Osteoblast (primary cell): ENCODE results near the gene FOXN4. TPM values are rescaled to one million over a fixed set of nuclear protein-coding genes. Genes with fewer than 3 reads are reported as not detected.

Experiments
- DNase-seq: peaks from one replicate; pipeline ENCODE4 v3.0.0; 2011; ENCODE audit warnings: low spot score, mixed read lengths; ENCODE audit not compliant: insufficient read length; ENCODE audit errors: missing footprints
- H2AFZ ChIP-seq: 2 replicates; pipeline ENCODE4 v1.6.0; 2011; ENCODE audit warnings: mild to moderate bottlenecking, low read length
- H3K27ac ChIP-seq: 2 replicates; pipeline ENCODE4 v1.5.1; 2011; ENCODE audit warnings: mild to moderate bottlenecking, low read depth, low read length, moderate library complexity
- H3K27me3 ChIP-seq: 2 replicates; pipeline ENCODE4 v1.6.0; 2012; ENCODE audit warnings: mild to moderate bottlenecking, control low read depth, inconsistent platforms, low read length, moderate library complexity; ENCODE audit not compliant: insufficient read depth
- H3K36me3 ChIP-seq: 2 replicates; pipeline ENCODE4 v1.5.1; 2011; ENCODE audit warnings: mild to moderate bottlenecking, low read length, control low read depth, moderate library complexity; ENCODE audit not compliant: insufficient read depth
- H3K4me1 ChIP-seq: 2 replicates; pipeline ENCODE4 v1.5.1; 2011; ENCODE audit warnings: mild to moderate bottlenecking, low read length, control low read depth, moderate library complexity; ENCODE audit not compliant: insufficient read depth
- H3K4me2 ChIP-seq: 2 replicates; pipeline ENCODE4 v1.6.0; 2011; ENCODE audit warnings: mild to moderate bottlenecking, low read length; ENCODE audit not compliant: insufficient read depth
- H3K4me3 ChIP-seq: fragments of 200-600 bp; sonication (generic); 3 replicates; pipeline ENCODE4 v1.5.1; 2012; ENCODE audit warnings: mild to moderate bottlenecking, low read length, inconsistent platforms; ENCODE audit not compliant: insufficient read depth
- H3K79me2 ChIP-seq: 2 replicates; pipeline ENCODE4 v1.6.0; 2012; ENCODE audit warnings: mild to moderate bottlenecking, low read length, control low read depth, inconsistent platforms; ENCODE audit not compliant: insufficient read depth
- H3K9me3 ChIP-seq: 2 replicates; pipeline ENCODE4 v1.5.1; 2011; ENCODE audit warnings: low read depth, low read length, control low read depth
- H4K20me1 ChIP-seq: 2 replicates; pipeline ENCODE4 v1.6.0; 2012; ENCODE audit warnings: mild to moderate bottlenecking, low read length, control low read depth; ENCODE audit not compliant: insufficient read depth
- total RNA-seq: library from RNA; depleted of rRNA; stranded (reverse); fragments of >200 nt; gene quantifications from 2 replicates; pipeline ENCODE4 v1.2.3, GENCODE V29; 2012
- TF ChIP-seq, protein P1 (sequence below): IDR thresholded peaks from 2 replicates; pipeline ENCODE4 v1.5.1; 2011; ENCODE audit warnings: mild to moderate bottlenecking, low read depth, low read length, moderate library complexity; ENCODE audit errors: extremely low read depth

The FOXN4 gene
- total RNA-seq, 1 donor, result not detected

DNA sequence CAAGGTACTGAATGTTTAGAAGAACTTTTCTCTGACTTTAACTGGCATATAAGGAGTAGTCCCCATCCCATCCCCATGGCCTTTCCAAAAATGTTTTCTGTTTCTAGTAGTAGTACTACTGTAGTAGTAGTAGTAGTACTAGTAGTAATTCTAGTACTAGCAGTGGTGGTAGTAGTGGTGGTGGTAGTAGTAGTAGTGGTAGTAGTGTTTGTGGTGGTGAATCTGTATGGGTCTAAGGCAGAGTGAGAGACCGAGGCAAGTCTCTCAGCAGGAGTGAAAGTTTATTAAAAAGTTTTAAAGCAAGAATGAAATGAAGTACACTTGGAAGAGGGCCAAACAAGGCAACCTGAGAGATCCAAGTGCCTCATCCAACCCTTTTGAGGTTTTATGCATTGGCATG is 58.6 kb downstream of the FOXN4 start:
- H4K20me1 ChIP-seq, result no peaks in the 10 kb centered on the region
- no peak overlapping the region for H3K4me3 ChIP-seq
- no peaks in the 10 kb centered on the region for H3K27me3 ChIP-seq
- H3K4me2 ChIP-seq, result no peak overlapping the region
- DNase-seq, result no peak
- H3K27ac ChIP-seq, result no peak overlapping the region
- H3K4me1 ChIP-seq, result no peaks in the 10 kb centered on the region
- H3K79me2 ChIP-seq, result no peaks in the 10 kb centered on the region
- H3K9me3 ChIP-seq, result peaks cover 4% of the 10 kb centered on the region
- TF ChIP-seq, protein P1, sequence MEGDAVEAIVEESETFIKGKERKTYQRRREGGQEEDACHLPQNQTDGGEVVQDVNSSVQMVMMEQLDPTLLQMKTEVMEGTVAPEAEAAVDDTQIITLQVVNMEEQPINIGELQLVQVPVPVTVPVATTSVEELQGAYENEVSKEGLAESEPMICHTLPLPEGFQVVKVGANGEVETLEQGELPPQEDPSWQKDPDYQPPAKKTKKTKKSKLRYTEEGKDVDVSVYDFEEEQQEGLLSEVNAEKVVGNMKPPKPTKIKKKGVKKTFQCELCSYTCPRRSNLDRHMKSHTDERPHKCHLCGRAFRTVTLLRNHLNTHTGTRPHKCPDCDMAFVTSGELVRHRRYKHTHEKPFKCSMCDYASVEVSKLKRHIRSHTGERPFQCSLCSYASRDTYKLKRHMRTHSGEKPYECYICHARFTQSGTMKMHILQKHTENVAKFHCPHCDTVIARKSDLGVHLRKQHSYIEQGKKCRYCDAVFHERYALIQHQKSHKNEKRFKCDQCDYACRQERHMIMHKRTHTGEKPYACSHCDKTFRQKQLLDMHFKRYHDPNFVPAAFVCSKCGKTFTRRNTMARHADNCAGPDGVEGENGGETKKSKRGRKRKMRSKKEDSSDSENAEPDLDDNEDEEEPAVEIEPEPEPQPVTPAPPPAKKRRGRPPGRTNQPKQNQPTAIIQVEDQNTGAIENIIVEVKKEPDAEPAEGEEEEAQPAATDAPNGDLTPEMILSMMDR, result no peak
- H3K36me3 ChIP-seq, result no peaks in the 10 kb centered on the region
- no peak overlapping the region for H2AFZ ChIP-seq

DNA sequence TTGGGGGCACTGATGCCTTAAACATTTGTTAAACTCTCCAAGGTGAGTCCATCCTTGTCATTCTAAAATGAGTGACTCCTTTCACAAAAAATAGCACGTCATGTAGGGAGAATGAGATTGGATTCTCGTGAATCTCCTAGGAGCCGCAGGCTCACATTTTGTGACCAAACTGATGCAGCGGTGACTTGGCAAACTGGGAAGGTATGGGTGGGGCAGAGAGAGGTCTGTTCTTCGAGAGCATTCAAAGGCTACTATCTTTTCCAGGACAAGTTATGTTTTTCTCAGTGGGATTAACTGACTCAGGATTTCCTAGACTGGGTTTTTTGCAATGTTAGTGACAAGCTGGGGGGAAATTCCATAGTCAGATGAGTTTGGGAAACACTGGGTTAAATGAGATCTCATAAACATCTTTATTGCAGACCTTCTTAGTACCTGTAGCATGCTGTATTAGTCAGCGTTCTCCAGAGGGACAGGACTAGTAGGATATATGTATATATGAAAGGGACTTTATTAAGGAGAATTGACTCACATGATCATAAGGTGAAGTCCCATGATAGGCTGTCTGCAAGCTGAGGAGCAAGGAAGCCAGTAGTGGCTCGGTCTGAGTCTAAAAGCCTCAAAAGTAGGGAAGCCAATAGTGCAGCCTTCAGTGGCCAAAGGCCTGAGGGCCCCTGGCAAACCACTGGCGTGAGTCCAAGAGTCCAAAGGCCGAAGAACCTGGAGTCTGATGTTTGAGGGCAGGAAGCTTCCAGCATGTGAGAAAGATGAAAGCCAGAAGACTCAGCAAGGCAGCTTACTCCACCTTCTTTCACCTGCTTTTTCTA is 61.0 kb downstream of the FOXN4 start:
- TF ChIP-seq, protein P1, result no peak
- no peak overlapping the region for H2AFZ ChIP-seq
- H3K9me3 ChIP-seq, result no peaks in the 10 kb centered on the region
- H3K79me2 ChIP-seq, result no peaks in the 10 kb centered on the region
- no peak overlapping the region for H3K4me2 ChIP-seq
- DNase-seq, result no peak
- no peaks in the 10 kb centered on the region for H4K20me1 ChIP-seq
- H3K4me1 ChIP-seq, result no peaks in the 10 kb centered on the region
- no peak overlapping the region for H3K4me3 ChIP-seq
- no peaks in the 10 kb centered on the region for H3K36me3 ChIP-seq
- H3K27me3 ChIP-seq, result no peaks in the 10 kb centered on the region
- no peak overlapping the region for H3K27ac ChIP-seq

DNA sequence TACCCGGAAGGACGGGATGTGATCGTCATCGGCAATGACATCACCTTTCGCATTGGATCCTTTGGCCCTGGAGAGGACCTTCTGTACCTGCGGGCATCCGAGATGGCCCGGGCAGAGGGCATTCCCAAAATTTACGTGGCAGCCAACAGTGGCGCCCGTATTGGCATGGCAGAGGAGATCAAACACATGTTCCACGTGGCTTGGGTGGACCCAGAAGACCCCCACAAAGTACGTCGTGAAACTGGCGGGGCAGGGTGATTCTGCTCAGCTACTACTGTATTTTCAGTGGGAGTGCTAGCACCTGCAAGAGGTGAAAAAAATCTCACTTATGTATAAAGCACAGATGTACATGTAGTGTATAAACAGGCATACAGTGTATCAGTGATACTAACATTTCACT is 62.9 kb downstream of the FOXN4 start:
- Histone ChIP-seq H3K9me3 (no peaks in the 10 kb centered on the region), H3K27me3 (no peaks in the 10 kb centered on the region), H3K4me2 (no peak overlapping the region), H3K36me3 (no peaks in the 10 kb centered on the region), H3K4me1 (no peaks in the 10 kb centered on the region), H4K20me1 (no peaks in the 10 kb centered on the region), H3K79me2 (no peaks in the 10 kb centered on the region), H2AFZ (no peak overlapping the region), H3K4me3 (no peak overlapping the region), H3K27ac (no peak overlapping the region)
- DNase-seq, result no peak
- TF ChIP-seq, protein P1, result no peak

DNA sequence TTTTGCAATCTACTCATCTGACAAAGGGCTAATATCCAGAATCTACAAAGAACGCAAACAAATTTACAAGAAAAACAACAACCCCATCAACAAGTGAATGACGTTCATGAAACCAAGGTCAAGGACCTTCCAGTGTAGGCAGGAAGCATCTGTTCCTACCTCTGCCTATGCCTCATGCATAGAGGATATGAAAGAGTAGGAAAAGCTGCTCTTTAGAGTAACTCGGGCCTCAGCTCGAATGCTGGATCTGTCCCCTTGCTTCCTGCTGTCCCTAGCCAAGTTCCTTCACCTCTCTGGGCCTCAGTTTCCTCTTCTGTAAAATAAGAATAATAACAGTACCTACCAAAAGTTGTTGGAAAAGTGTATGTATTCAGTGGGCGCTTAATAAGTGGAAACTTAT is 65.0 kb downstream of the FOXN4 start:
- Histone ChIP-seq H3K9me3 (no peaks in the 10 kb centered on the region), H3K79me2 (no peaks in the 10 kb centered on the region), H3K27ac (no peak overlapping the region), H3K27me3 (no peaks in the 10 kb centered on the region), H2AFZ (no peak overlapping the region), H3K4me3 (no peak overlapping the region), H4K20me1 (no peaks in the 10 kb centered on the region), H3K4me2 (no peak overlapping the region), H3K4me1 (no peaks in the 10 kb centered on the region), H3K36me3 (no peaks in the 10 kb centered on the region)
- DNase-seq, result no peak
- TF ChIP-seq, protein P1, result no peak
